GM21786 (cell line): ENCODE results near the gene TUNAR.

Experiments
- ATAC-seq: cut with Tn5 transposase; IDR thresholded peaks from one replicate; pipeline ENCODE4 v1.9.1; 2021; ENCODE audit not compliant: unreplicated experiment

Gene TUNAR

GRCh38 chr14:95871531-95871930 lies 5.1 kb upstream of the TUNAR start:
- ATAC-seq: no peak

GRCh38 chr14:95872777-95873176 lies 3.9 kb upstream of the TUNAR start:
- no peak for ATAC-seq

- no peak for ATAC-seq
Measured at GRCh38 chr14:95875831-95876760, 536 bp upstream of the TUNAR start.

GRCh38 chr14:95877633-95878032 lies 1.0 kb downstream of the TUNAR start:
- ATAC-seq: no peak

GRCh38 chr14:95884377-95884776 lies 7.7 kb downstream of the TUNAR start:
- ATAC-seq: no peak

- ATAC-seq: no peak
Measured at GRCh38 chr14:95885278-95885677, 8.6 kb downstream of the TUNAR start.

- no peak for ATAC-seq
Measured at GRCh38 chr14:95885866-95886265, 9.2 kb downstream of the TUNAR start.

GRCh38 chr14:95886366-95887056 lies 9.9 kb downstream of the TUNAR start:
- ATAC-seq: no peak

GRCh38 chr14:95887351-95887750 lies 10.7 kb downstream of the TUNAR start:
- ATAC-seq: no peak

GRCh38 chr14:95889236-95889979 lies 12.8 kb downstream of the TUNAR start:
- ATAC-seq: no peak

- ATAC-seq: no peak
Measured at GRCh38 chr14:95891742-95892141, 15.1 kb downstream of the TUNAR start.

GRCh38 chr14:95892142-95892541 lies 15.5 kb downstream of the TUNAR start:
- ATAC-seq: no peak

- ATAC-seq: no peak
Measured at GRCh38 chr14:95895720-95896119, 19.1 kb downstream of the TUNAR start.

GRCh38 chr14:95896498-95897135 lies 20.0 kb downstream of the TUNAR start:
- ATAC-seq: no peak

GRCh38 chr14:95897280-95897679 lies 20.6 kb downstream of the TUNAR start:
- ATAC-seq: no peak

GRCh38 chr14:95901054-95901453 lies 24.4 kb downstream of the TUNAR start:
- ATAC-seq: no peak

- no peak for ATAC-seq
Measured at GRCh38 chr14:95902273-95902826, 25.7 kb downstream of the TUNAR start.

GRCh38 chr14:95903165-95903564 lies 26.5 kb downstream of the TUNAR start:
- no peak for ATAC-seq

- no peak for ATAC-seq
Measured at GRCh38 chr14:95903616-95904107, 27.0 kb downstream of the TUNAR start.

- ATAC-seq: no peak
Measured at GRCh38 chr14:95906591-95906990, 30.0 kb downstream of the TUNAR start.

- ATAC-seq: no peak
Measured at GRCh38 chr14:95910628-95911027, 34.0 kb downstream of the TUNAR start.
